HG02973 (cell line): ENCODE measurements around the gene C4orf17.
"Not testable (repeated sequence)": the region's sequence is repeated elsewhere in the genome, so short reads cannot be mapped to it uniquely, and the experiment has no call there.

ENCODE experiments used
- ATAC-seq: cut with Tn5 transposase; IDR thresholded peaks from one replicate; pipeline ENCODE4 v1.9.1; 2021; ENCODE audit warnings: moderate library complexity; ENCODE audit not compliant: unreplicated experiment

Gene C4orf17

GRCh38 chr4:99510721-99511120 is at the start of gene C4orf17:
TSS of gene C4orf17 (plus strand) at chr4:99511021. CDS start at chr4:99513082, 2,061 bp downstream.
- ATAC-seq, result no peak

- ATAC-seq, result no peak
These were observed 49.0 kb upstream of the C4orf17 start for GRCh38 chr4:99461623-99462401.

GRCh38 chr4:99462875-99463464 is 47.9 kb upstream of the C4orf17 start:
- ATAC-seq, result peak; percentile 96

- ATAC-seq, result no peak
These were observed 47.3 kb upstream of the C4orf17 start for GRCh38 chr4:99463566-99463965.

- ATAC-seq, result no peak
These were observed 42.9 kb upstream of the C4orf17 start for GRCh38 chr4:99467887-99468286.

- ATAC-seq, result no peak
These were observed 41.9 kb upstream of the C4orf17 start for GRCh38 chr4:99468889-99469288.

GRCh38 chr4:99471349-99471748 is 39.5 kb upstream of the C4orf17 start:
- ATAC-seq, result no peak

GRCh38 chr4:99471896-99472295 is 38.9 kb upstream of the C4orf17 start:
- no peak for ATAC-seq

- no peak for ATAC-seq
These were observed 37.7 kb upstream of the C4orf17 start for GRCh38 chr4:99473131-99473530.

GRCh38 chr4:99483636-99484035 is 27.2 kb upstream of the C4orf17 start:
- ATAC-seq, result no peak

- no peak for ATAC-seq
These were observed 25.6 kb upstream of the C4orf17 start for GRCh38 chr4:99485212-99485611.

GRCh38 chr4:99486648-99487047 is 24.2 kb upstream of the C4orf17 start:
- not testable (repeated sequence) for ATAC-seq

GRCh38 chr4:99490286-99490685 is 20.5 kb upstream of the C4orf17 start:
- no peak for ATAC-seq

- no peak for ATAC-seq
These were observed 5.9 kb upstream of the C4orf17 start for GRCh38 chr4:99504804-99505502.

- ATAC-seq, result no peak
These were observed 4.0 kb upstream of the C4orf17 start for GRCh38 chr4:99506781-99507180.

GRCh38 chr4:99507349-99507748 is 3.5 kb upstream of the C4orf17 start:
- ATAC-seq, result no peak

GRCh38 chr4:99507762-99508161 is 3.1 kb upstream of the C4orf17 start:
- no peak for ATAC-seq

GRCh38 chr4:99518601-99519295 is 7.9 kb downstream of the C4orf17 start:
- ATAC-seq, result no peak

- ATAC-seq, result no peak
These were observed 18.4 kb downstream of the C4orf17 start for GRCh38 chr4:99529228-99529627.

GRCh38 chr4:99529956-99530355 is 19.1 kb downstream of the C4orf17 start:
- ATAC-seq, result no peak

- not testable (repeated sequence) for ATAC-seq
These were observed 23.9 kb downstream of the C4orf17 start for GRCh38 chr4:99534699-99535098.
